Heart right ventricle (tissue), 16 donors: Measurements from ENCODE around the gene NECTIN4. TPM values are rescaled to one million over a fixed set of nuclear protein-coding genes. Genes with fewer than 3 reads are reported as not detected.
A peak's percentile ranks its signal among the peaks of the same experiment; 100 is the strongest.

Experiments used
- ATAC-seq, 8 donors: fragments of 200-7000 bp; cut with Tn5 transposase; one replicate each; pipeline ENCODE4 v1.9.1; 2020; ENCODE audit warnings: mild to moderate bottlenecking in 8 of 8, moderate library complexity in 8 of 8, moderate number of reproducible peaks in 1 of 8
- DNase-seq, 2 donors: peaks; one replicate each; pipeline ENCODE4 v3.0.0-alpha.2; 2020
- H3K27ac ChIP-seq, 10 donors: fragments of 200-600 bp; sonication (generic) in 2 of 10; one replicate each; pipeline versions ENCODE4 v1.5.0 to v1.8.0; 2020 to 2022; ENCODE audit warnings: mild to moderate bottlenecking in 3 of 10
- H3K27me3 ChIP-seq, 7 donors: fragments of 200-600 bp; one replicate each; pipeline ENCODE4 v1.8.0; 2021 to 2022; ENCODE audit warnings: mild to moderate bottlenecking in 2 of 7
- H3K36me3 ChIP-seq, 9 donors: fragments of 200-600 bp; sonication (generic) in 1 of 9; one replicate each; pipeline versions ENCODE4 v1.5.0 to v1.8.0; 2020 to 2022; ENCODE audit warnings: mild to moderate bottlenecking in 2 of 9
- H3K4me1 ChIP-seq, 9 donors: fragments of 200-600 bp; sonication (generic) in 1 of 9; one replicate each; pipeline versions ENCODE4 v1.5.0 to v1.8.0; 2020 to 2022; ENCODE audit warnings: mild to moderate bottlenecking in 4 of 9
- H3K4me3 ChIP-seq, 10 donors: fragments of 200-600 bp; sonication (generic) in 2 of 10; one replicate each; pipeline versions ENCODE4 v1.5.0 to v1.8.0; 2020 to 2022; ENCODE audit warnings: mild to moderate bottlenecking in 7 of 10, moderate library complexity in 2 of 10
- H3K9me3 ChIP-seq, 11 donors: fragments of 200-600 bp in 10 of 11; sonication (generic) in 2 of 11; one replicate each; pipeline versions ENCODE4 v1.5.0 to v1.8.0; 2013 to 2022; ENCODE audit warnings: mild to moderate bottlenecking in 2 of 11, control low read depth in 1 of 11, moderate library complexity in 1 of 11
- CTCF ChIP-seq, 9 donors: fragments of 200-600 bp; sonication (generic) in 2 of 9; IDR thresholded peaks; one replicate each; pipeline versions ENCODE4 v1.5.0 to v1.8.0; 2021 to 2022; ENCODE audit warnings: antibody characterized with exemption in 9 of 9, mild to moderate bottlenecking in 5 of 9, moderate library complexity in 1 of 9
- WGBS, 2 donors: extraction: QIAGEN DNeasy Blood & Tissue Kit; methylation state at CpG; one replicate each; pipeline ENCODE4 v1.1.7; 2013; ENCODE audit warnings: inconsistent platforms in 1 of 2; 5-methylcytosine and 5-hydroxymethylcytosine counted together
- intact Hi-C, 10 donors: fragments of 100-400 bp; cut with DNase I; formaldehyde crosslinking; loops; one replicate each; pipeline versions ENCODE4 v1.11.1 to v1.14.2; 2022
- polyA plus RNA-seq, 2 donors: library from polyadenylated mRNA; stranded (reverse); fragments of 200-250 nt; gene quantifications; one replicate each; pipeline ENCODE4 v1.2.3, GENCODE V29; 2013
- total RNA-seq, 10 donors: library from RNA; stranded (reverse); fragmentation: NEBNext Ultra II Directional in 3 of 10; extraction: Animal tissue kit (Norgen Biotek cat#: 25700) in 3 of 10; gene quantifications; one replicate each; pipeline versions ENCODE4 v1.2.1 to v1.2.4, GENCODE V29; 2021 to 2023
- donor health status: Arrhythmogenic right ventricular cardiomyopathy.
- donor health status: ischemic (EF 13 %, LVEDD 7.1; RV severe dilation, severe dysfunction).
- donor health status: healthy with polysubstance abuse.
- donor health status: DM: no; HTN: yes; CAD: no.
- donor health status: DM: no; HTN: no; CAD: no.
- donor health status: ischemic (EF 25% LVEDD 6.9; RV normal size, moderate dysfunction).
- donor health status: ischemic (EF 25% LVEDD 5.7; RV mildly dilated, moderate dysfunction).
- donor health status: healthy.
- donor health status: DM: yes; HTN: yes; CAD: no.
- donor health status: Ischemic cardiomyopathy.
- donor health status: ischemic (EF 35%, LVEDD 5.7; RV mildly dilated, moderate dysfunction).
- donor health status: nonischemic (EF 11% LVEDD 7.7; RV severe dilation, severe dysfunction).
- donor health status: DM: yes; HTN: yes; CAD: no.
- donor health status: PGD.
- donor health status: ischemic (EF 29% LVEDD 5.4; RV normal size, mild dysfunction).
- donor health status: nonischemic (EF 23%, LVEDD 6.1; RV moderate dilation, normal function).

The NECTIN4 gene
- total and polyA plus RNA-seq, 12 donors: 0.06 to 0.19 TPM; not detected in 10

GRCh38 chr1:161085165-161085564, 4.2 kb downstream of the NECTIN4 start:
- intact Hi-C loops: no loop called here
- Histone ChIP-seq H3K36me3 (no peaks in the 10 kb centered on the region), H3K4me3 (no peak overlapping the region), H3K9me3 (no peaks in the 10 kb centered on the region), H3K27ac (no peak overlapping the region), H3K4me1 (peaks cover 0 to 22% (median 0%) of the 10 kb centered on the region in 9 donors), H3K27me3 (peaks cover 0 to 3% (median 0%) of the 10 kb centered on the region in 7 donors)
- TF ChIP-seq CTCF (IDR thresholded peaks at IDR 0.05): no peak
- ATAC-seq (no peak), DNase-seq (no peak)
- WGBS, 2 donors: 52 to 70% methylated on average over 2 of the region's 2 CpGs

GRCh38 chr1:161084597-161084988, 4.8 kb downstream of the NECTIN4 start:
- Histone ChIP-seq H3K9me3 (no peaks in the 10 kb centered on the region), H3K4me1 (peaks cover 0 to 22% (median 0%) of the 10 kb centered on the region in 9 donors), H3K4me3 (no peak overlapping the region), H3K27me3 (peaks cover 0 to 9% (median 2%) of the 10 kb centered on the region in 7 donors), H3K27ac (no peak overlapping the region), H3K36me3 (no peaks in the 10 kb centered on the region)
- no peak for TF ChIP-seq CTCF (IDR thresholded peaks at IDR 0.05)
- 93 to 100% methylated on average over 1 of the region's 1 CpG for WGBS, 2 donors
- intact Hi-C loops: no loop called here
- ATAC-seq (no peak), DNase-seq (no peak)

GRCh38 chr1:161083748-161084596, 5.4 kb downstream of the NECTIN4 start:
- 71 to 76% methylated on average over 10 of the region's 10 CpGs for WGBS, 2 donors
- no peak overlapping the region for H3K4me3 ChIP-seq
- peak overlapping the region in 1 of 10 donors; percentile 65 for H3K27ac ChIP-seq
- no peaks in the 10 kb centered on the region for H3K9me3 ChIP-seq
- H3K27me3 ChIP-seq: peaks cover 0 to 13% (median 8%) of the 10 kb centered on the region in 7 donors
- TF ChIP-seq CTCF (IDR thresholded peaks at IDR 0.05): no peak
- H3K4me1 ChIP-seq: peaks cover 0 to 22% (median 0%) of the 10 kb centered on the region in 9 donors
- DNase-seq (no peak), ATAC-seq (no peak)
- intact Hi-C loops: no loop called here
- no peaks in the 10 kb centered on the region for H3K36me3 ChIP-seq

GRCh38 chr1:161082996-161083747, 6.2 kb downstream of the NECTIN4 start:
- 67 to 70% methylated on average over 8 of the region's 8 CpGs for WGBS, 2 donors
- DNase-seq (peak in 1 of 2 donors; percentile 69), ATAC-seq (peak; percentile 40 to 93 (median 76))
- H3K4me3 ChIP-seq: no peak overlapping the region
- intact Hi-C loops: no loop called here
- H3K27ac ChIP-seq: peak overlapping the region in 1 of 10 donors; percentile 65
- H3K9me3 ChIP-seq: no peaks in the 10 kb centered on the region
- peaks cover 0 to 22% (median 0%) of the 10 kb centered on the region in 9 donors for H3K4me1 ChIP-seq
- H3K36me3 ChIP-seq: no peaks in the 10 kb centered on the region
- TF ChIP-seq CTCF (IDR thresholded peaks at IDR 0.05): no peak
- H3K27me3 ChIP-seq: peaks cover 0 to 18% (median 9%) of the 10 kb centered on the region in 7 donors
